ENCODE data around the gene DNLZ. TPM values are rescaled to one million over a fixed set of nuclear protein-coding genes. Genes with fewer than 3 reads are reported as not detected.

Gene DNLZ
- 10 to 100 TPM in 2 of 3 donors, 1 to 10 TPM in 1; 9.3 to 17.1 (median 10.8) TPM for total RNA-seq
- long read RNA-seq, donor 1, transcript DNLZ-201 (3 exons, 724 nt): major isoform, 27 of 28 reads
- long read RNA-seq, donor 1, partial matches to known transcripts: 0 of 28 reads
- long read RNA-seq, donor 1, other reads (novel, unspliced or antisense): 1 of 28 reads
- long read RNA-seq, donor 2: 0 reads

DNA sequence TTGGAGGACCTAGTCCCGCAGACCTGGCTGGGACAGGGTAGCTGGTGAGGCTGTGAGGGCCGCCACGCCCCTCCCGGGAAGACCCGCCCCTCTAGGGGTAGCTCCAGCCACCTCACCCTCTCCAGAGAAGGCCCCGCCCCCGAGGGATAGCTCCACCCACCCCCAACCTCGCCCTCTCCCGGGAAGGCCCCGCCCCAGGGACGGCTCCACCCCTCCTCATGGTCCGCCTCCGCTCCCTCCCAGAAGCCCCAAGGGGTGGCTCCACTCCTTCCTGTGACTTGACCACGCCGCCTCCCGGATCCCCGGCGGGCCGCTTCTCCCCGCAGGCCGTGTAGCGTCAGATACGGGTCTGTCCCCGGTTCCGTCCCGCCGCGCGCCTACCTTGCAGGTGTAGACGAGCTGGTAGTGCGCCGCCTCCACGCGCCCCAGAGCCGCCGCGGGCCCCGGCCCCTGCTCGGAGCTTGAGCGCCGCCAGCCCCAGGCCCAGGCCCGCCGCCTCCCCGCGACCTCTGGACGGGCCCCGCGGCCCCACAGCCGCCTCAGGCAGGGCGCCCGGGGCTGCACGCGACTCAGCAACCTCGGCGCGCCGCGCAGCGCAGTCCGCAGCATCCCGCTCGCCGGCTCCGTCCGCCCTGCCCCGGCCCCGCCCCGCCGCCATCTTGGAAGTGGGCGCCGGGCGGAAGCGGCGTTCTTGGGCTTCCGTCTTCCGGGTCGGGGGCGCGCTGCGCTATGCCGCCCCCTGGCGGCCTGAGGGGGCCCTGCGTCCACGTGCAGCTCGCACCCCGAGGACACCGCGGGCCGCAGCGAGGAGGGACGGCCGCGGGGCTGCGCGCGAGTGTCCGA, at the start of gene DNLZ:
TSS of gene DNLZ (minus strand) at position 639 of the 843 bp plus-strand sequence. CDS start at position 609, 30 bp downstream.
- TF ChIP-seq, protein P1, sequence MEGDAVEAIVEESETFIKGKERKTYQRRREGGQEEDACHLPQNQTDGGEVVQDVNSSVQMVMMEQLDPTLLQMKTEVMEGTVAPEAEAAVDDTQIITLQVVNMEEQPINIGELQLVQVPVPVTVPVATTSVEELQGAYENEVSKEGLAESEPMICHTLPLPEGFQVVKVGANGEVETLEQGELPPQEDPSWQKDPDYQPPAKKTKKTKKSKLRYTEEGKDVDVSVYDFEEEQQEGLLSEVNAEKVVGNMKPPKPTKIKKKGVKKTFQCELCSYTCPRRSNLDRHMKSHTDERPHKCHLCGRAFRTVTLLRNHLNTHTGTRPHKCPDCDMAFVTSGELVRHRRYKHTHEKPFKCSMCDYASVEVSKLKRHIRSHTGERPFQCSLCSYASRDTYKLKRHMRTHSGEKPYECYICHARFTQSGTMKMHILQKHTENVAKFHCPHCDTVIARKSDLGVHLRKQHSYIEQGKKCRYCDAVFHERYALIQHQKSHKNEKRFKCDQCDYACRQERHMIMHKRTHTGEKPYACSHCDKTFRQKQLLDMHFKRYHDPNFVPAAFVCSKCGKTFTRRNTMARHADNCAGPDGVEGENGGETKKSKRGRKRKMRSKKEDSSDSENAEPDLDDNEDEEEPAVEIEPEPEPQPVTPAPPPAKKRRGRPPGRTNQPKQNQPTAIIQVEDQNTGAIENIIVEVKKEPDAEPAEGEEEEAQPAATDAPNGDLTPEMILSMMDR (IDR thresholded peaks at IDR 0.05): peak; percentile 100
- H3K36me3 ChIP-seq (ENCODE audit: low read depth): no peaks in the 10 kb centered on the region
- intact Hi-C loops (cut with DNase I, micrococcal nuclease): no loop called here
- peaks cover 8% of the 10 kb centered on the region for H3K4me1 ChIP-seq (ENCODE audit: low read depth)
- no peaks in the 10 kb centered on the region for H3K9me3 ChIP-seq
- ATAC-seq (peak; percentile 95), DNase-seq (peak; percentile 98)
- H3K4me3 ChIP-seq: peak within 1 kb of the TSS; percentile 88

DNA sequence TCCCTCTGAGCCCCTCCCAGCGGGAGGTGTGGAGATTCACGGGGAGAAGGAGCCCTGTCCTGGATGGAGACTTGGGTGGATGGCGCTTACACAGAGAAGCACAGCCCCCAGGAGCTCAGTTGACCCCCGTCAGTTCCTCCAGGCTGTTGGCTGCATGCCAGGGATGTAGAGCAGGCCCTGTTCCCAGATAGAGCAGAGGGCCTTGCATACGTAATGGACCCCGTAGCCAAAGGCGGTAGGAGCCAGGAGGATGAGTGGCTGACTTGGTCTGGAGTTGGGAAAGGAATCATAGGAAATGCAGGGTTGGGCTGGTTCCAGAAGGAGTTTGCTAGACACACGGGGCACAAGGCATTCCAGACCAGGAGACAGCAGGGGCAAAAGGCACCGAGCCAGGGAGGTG, 49.4 kb upstream of the DNLZ start:
- ATAC-seq: no peak
- intact Hi-C loops (cut with DNase I, micrococcal nuclease): no loop called here
- TF ChIP-seq, protein P1 (IDR thresholded peaks at IDR 0.05): no peak
- H3K9me3 ChIP-seq: no peaks in the 10 kb centered on the region
- H3K4me3 ChIP-seq: no peak overlapping the region
- H3K36me3 ChIP-seq (ENCODE audit: low read depth): peaks cover 9% of the 10 kb centered on the region
- DNase-seq: no peak
- peaks cover 16% of the 10 kb centered on the region for H3K4me1 ChIP-seq (ENCODE audit: low read depth)

DNA sequence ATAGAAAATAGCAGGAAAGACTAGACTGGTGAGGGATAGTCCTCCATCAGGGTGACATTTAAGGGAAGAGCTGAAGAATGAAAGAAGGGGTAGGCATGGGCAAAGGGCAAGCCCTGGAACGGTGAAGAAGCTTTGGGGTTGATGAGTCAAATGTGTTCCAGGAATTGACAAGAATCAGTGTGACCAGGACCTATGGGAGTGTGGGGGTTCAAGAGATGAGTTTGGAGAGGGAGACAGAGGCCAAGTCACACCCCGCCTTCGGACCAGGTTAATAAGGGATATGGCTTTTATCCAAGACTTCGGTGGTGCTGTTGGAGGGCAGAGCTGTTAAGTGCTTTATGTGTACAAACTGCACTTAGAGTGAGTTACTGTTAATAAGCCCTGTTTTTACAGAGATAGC, 47.8 kb upstream of the DNLZ start:
- DNase-seq (no peak), ATAC-seq (no peak)
- H3K4me3 ChIP-seq: no peak overlapping the region
- H3K9me3 ChIP-seq: no peaks in the 10 kb centered on the region
- H3K4me1 ChIP-seq (ENCODE audit: low read depth): peaks cover 16% of the 10 kb centered on the region
- peaks cover 7% of the 10 kb centered on the region for H3K36me3 ChIP-seq (ENCODE audit: low read depth)
- intact Hi-C loops (cut with DNase I, micrococcal nuclease): no loop called here
- TF ChIP-seq, protein P1 (IDR thresholded peaks at IDR 0.05): no peak

DNA sequence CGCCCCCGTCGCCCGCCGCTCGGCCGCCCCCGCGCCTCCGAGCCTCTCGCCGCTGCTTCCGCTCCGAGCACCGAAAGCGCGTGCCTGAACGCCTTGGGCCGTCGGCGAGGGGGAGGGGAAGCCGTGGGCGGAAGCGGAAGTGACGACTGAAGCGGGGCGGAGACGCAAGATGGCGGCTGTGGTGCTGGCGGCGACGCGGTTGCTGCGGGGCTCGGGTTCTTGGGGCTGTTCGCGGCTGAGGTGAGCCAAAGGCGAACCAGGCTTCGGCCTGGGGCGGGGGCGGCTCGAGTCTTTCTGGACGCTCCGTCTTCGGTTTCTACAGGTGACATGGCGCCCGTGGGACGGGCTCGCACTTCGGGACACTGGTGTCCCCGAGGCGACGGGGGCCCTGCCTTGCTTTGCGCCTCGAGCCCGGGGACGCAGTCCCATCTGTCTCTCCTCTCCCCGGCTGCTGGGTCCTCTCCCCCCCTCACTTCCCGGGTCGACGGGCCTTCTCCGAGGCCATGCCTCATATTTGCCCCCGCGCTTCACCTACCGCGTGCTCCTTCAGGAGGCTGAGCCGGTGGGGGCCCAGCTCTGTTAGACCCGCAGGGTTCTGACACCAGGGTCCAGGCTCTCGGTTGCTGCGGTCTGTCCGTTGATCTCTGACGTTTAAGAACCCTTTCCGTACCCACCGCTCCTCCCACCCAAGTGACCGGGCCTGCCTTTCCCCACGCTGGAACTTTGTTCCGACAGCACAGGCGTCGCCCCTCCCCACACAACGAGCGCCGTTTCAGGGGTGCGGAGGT, 47.1 kb upstream of the DNLZ start, which contains the start of the genes ENTR1 and PMPCA:
TSS of gene ENTR1 (minus strand) at position 115 of the 788 bp plus-strand sequence. CDS start 217 bp downstream, outside the sequence.
TSS of gene PMPCA (plus strand) at position 159 of the 788 bp plus-strand sequence. CDS start at position 170, 11 bp downstream.
- DNase-seq: peak; percentile 96 to 97 (median 96)
- peaks cover 7% of the 10 kb centered on the region for H3K36me3 ChIP-seq (ENCODE audit: low read depth)
- peak; percentile 97 for ATAC-seq
- TF ChIP-seq, protein P1 (IDR thresholded peaks at IDR 0.05): no peak
- H3K4me3 ChIP-seq: peak within 1 kb of the TSS; percentile 96
- H3K4me1 ChIP-seq (ENCODE audit: low read depth): peaks cover 16% of the 10 kb centered on the region
- intact Hi-C loops (cut with DNase I, micrococcal nuclease): no loop called here
- no peaks in the 10 kb centered on the region for H3K9me3 ChIP-seq
